K562 (cell line): ENCODE measurements around the gene RALB. TPM values are rescaled to one million over a fixed set of nuclear protein-coding genes. Genes with fewer than 3 reads are reported as not detected.

Experiments used
- HEY1 ChIP-seq: fragments of 250-450 bp; sonication (Bioruptor Pico); IDR thresholded peaks from 2 replicates; pipeline ENCODE4 v1.5.0; 2020; ENCODE audit warnings: mild to moderate bottlenecking, moderate library complexity, borderline replicate concordance
- PTTG1 ChIP-seq: fragments of 450-650 bp; IDR thresholded peaks from 2 replicates; pipeline ENCODE4 v1.6.1; 2016; ENCODE audit warnings: low read depth, mild to moderate bottlenecking, missing genetic modification characterization, missing compliant biosample characterization
- polyA plus RNA-seq, 8 experiments: library from polyadenylated mRNA; depleted of rRNA in 4 of 8; stranded (reverse) in 5 of 8; unstranded in 3 of 8; fragments of >200 nt; fragmentation: Nextera tagmentation in 2 of 8; fragmentation: Illumina TruSeq in 1 of 8; extraction: Ambion mirVana in 2 of 8; extraction: Trizol in 1 of 8; gene quantifications; 2 replicates each; pipeline versions ENCODE4 v1.2.1 to v1.2.3, GENCODE V29; 2011 to 2014; ENCODE audit warnings: inconsistent platforms in 1 of 8, missing spikeins in 1 of 8
- total RNA-seq, 7 experiments: library from RNA; depleted of rRNA in 6 of 7; stranded (reverse); fragments of >200 nt in 6 of 7; fragmentation: Illumina TruSeq in 2 of 7; extraction: Trizol in 2 of 7; gene quantifications; 2 replicates each; pipeline versions ENCODE4 v1.2.1 to v1.2.3, GENCODE V29; 2011 to 2021; ENCODE audit warnings: low replicate concordance in 1 of 7
- TF ChIP-seq, protein P1 (sequence below): fragments of 200-600 bp; sonication (generic); IDR thresholded peaks from one replicate; pipeline ENCODE4 v1.6.1; 2012; ENCODE audit warnings: mild to moderate bottlenecking, low read depth, low read length, inconsistent platforms
- TF ChIP-seq, protein P2 (sequence below): fragments of 450-650 bp; formaldehyde crosslinking; IDR thresholded peaks from 2 replicates; pipeline ENCODE4 v1.4.0; 2020; ENCODE audit warnings: mild to moderate bottlenecking, mixed read lengths

The RALB gene
- total and polyA plus RNA-seq, 9 of the 15 experiments (the other 6 are each of a cell fraction or from before 2014, with no cell fraction given): 14.8 to 65.6 (median 38.4) TPM

DNA sequence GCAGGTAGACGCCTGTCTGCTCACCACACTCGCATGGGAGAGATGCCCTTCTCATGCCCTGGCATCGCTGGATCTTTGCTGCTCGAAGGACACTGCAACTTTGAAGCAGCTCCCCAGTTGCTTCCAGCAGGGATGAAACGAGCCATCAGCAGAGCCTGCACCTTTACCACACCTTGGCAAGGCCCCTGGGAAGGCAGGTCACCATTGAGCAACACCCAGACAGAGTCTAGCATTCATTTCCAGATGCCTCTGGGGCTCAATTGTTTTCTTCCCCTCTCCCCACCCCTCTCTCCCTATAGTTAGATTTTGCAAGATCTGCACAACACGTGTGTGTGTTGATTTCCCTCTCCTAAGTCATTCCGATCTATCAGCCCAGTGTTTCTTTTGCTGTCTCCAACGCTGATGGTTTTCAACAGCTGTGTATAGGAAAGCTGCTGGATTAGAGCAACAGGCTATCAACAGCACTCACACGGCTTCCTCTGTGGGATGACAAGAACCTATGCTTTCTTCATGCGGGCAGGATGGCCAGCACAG, 67.7 kb downstream of the RALB start (continued):
- TF ChIP-seq, protein P1, sequence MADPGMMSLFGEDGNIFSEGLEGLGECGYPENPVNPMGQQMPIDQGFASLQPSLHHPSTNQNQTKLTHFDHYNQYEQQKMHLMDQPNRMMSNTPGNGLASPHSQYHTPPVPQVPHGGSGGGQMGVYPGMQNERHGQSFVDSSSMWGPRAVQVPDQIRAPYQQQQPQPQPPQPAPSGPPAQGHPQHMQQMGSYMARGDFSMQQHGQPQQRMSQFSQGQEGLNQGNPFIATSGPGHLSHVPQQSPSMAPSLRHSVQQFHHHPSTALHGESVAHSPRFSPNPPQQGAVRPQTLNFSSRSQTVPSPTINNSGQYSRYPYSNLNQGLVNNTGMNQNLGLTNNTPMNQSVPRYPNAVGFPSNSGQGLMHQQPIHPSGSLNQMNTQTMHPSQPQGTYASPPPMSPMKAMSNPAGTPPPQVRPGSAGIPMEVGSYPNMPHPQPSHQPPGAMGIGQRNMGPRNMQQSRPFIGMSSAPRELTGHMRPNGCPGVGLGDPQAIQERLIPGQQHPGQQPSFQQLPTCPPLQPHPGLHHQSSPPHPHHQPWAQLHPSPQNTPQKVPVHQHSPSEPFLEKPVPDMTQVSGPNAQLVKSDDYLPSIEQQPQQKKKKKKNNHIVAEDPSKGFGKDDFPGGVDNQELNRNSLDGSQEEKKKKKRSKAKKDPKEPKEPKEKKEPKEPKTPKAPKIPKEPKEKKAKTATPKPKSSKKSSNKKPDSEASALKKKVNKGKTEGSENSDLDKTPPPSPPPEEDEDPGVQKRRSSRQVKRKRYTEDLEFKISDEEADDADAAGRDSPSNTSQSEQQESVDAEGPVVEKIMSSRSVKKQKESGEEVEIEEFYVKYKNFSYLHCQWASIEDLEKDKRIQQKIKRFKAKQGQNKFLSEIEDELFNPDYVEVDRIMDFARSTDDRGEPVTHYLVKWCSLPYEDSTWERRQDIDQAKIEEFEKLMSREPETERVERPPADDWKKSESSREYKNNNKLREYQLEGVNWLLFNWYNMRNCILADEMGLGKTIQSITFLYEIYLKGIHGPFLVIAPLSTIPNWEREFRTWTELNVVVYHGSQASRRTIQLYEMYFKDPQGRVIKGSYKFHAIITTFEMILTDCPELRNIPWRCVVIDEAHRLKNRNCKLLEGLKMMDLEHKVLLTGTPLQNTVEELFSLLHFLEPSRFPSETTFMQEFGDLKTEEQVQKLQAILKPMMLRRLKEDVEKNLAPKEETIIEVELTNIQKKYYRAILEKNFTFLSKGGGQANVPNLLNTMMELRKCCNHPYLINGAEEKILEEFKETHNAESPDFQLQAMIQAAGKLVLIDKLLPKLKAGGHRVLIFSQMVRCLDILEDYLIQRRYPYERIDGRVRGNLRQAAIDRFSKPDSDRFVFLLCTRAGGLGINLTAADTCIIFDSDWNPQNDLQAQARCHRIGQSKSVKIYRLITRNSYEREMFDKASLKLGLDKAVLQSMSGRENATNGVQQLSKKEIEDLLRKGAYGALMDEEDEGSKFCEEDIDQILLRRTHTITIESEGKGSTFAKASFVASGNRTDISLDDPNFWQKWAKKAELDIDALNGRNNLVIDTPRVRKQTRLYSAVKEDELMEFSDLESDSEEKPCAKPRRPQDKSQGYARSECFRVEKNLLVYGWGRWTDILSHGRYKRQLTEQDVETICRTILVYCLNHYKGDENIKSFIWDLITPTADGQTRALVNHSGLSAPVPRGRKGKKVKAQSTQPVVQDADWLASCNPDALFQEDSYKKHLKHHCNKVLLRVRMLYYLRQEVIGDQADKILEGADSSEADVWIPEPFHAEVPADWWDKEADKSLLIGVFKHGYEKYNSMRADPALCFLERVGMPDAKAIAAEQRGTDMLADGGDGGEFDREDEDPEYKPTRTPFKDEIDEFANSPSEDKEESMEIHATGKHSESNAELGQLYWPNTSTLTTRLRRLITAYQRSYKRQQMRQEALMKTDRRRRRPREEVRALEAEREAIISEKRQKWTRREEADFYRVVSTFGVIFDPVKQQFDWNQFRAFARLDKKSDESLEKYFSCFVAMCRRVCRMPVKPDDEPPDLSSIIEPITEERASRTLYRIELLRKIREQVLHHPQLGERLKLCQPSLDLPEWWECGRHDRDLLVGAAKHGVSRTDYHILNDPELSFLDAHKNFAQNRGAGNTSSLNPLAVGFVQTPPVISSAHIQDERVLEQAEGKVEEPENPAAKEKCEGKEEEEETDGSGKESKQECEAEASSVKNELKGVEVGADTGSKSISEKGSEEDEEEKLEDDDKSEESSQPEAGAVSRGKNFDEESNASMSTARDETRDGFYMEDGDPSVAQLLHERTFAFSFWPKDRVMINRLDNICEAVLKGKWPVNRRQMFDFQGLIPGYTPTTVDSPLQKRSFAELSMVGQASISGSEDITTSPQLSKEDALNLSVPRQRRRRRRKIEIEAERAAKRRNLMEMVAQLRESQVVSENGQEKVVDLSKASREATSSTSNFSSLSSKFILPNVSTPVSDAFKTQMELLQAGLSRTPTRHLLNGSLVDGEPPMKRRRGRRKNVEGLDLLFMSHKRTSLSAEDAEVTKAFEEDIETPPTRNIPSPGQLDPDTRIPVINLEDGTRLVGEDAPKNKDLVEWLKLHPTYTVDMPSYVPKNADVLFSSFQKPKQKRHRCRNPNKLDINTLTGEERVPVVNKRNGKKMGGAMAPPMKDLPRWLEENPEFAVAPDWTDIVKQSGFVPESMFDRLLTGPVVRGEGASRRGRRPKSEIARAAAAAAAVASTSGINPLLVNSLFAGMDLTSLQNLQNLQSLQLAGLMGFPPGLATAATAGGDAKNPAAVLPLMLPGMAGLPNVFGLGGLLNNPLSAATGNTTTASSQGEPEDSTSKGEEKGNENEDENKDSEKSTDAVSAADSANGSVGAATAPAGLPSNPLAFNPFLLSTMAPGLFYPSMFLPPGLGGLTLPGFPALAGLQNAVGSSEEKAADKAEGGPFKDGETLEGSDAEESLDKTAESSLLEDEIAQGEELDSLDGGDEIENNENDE: no peak
- TF ChIP-seq HEY1 (CRISPR knock-in tag) (no peak), PTTG1 (tag) (no peak)
- TF ChIP-seq, protein P2, sequence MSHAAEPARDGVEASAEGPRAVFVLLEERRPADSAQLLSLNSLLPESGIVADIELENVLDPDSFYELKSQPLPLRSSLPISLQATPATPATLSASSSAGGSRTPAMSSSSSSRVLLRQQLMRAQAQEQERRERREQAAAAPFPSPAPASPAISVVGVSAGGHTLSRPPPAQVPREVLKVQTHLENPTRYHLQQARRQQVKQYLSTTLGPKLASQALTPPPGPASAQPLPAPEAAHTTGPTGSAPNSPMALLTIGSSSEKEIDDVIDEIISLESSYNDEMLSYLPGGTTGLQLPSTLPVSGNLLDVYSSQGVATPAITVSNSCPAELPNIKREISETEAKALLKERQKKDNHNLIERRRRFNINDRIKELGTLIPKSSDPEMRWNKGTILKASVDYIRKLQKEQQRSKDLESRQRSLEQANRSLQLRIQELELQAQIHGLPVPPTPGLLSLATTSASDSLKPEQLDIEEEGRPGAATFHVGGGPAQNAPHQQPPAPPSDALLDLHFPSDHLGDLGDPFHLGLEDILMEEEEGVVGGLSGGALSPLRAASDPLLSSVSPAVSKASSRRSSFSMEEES: no peak
